Measurements from ENCODE around the gene BPHL.
A peak's percentile ranks its signal among the peaks of the same experiment; 100 is the strongest.

Gene BPHL

DNA sequence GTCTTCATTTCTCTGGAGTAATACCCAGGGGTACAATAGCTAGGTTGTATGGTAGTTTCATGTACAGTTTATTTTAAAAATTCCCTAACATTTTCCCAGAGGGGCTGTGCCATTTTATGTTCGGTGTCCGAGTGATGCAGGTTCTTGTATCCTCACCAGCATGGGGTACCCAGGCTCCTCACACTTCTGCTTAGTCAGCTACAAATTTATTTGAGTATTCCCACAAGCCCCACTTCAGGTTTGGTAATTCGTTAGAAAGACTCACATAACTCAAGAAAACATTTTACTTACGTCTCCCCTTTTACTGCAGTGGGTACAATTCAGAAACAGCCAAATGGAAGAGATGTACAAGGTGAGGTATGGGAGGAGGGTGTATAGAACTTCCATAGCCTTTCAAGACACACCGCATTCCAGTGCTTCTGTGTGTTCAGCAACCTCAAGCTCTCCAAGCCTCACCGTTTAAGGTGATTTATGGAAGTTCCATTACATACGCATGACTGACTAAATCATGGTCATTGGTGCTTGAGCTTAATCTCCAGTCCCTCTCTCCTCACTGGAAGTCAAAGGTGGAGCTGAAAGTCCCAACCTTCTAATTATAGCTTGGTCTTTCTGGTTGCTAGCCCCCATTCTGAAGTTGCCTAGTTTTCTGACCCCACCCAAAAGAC, 32.1 kb upstream of the BPHL start:
- Histone ChIP-seq H3K4me1 (ENCODE audit: control insufficient read depth, insufficient read depth, low read length) (no peaks in the 10 kb centered on the region), H3K27ac (ENCODE audit: low read length) (no peak overlapping the region), H3K9me3 (ENCODE audit: control insufficient read depth, insufficient read depth, low read length) (peaks cover 19% of the 10 kb centered on the region), H3K4me3 (ENCODE audit: low read length) (no peak overlapping the region), H3K36me3 (ENCODE audit: control insufficient read depth, insufficient read depth, low read length) (peaks cover 51% of the 10 kb centered on the region), H3K27me3 (ENCODE audit: control insufficient read depth, insufficient read depth, low read length) (no peaks in the 10 kb centered on the region)
- DNase-seq (ENCODE audit: low read depth, low spot score) = no peak
- WGBS (ENCODE audit: insufficient coverage, insufficient read length) = no CpG with 5 or more reads among the region's 7 CpGs

DNA sequence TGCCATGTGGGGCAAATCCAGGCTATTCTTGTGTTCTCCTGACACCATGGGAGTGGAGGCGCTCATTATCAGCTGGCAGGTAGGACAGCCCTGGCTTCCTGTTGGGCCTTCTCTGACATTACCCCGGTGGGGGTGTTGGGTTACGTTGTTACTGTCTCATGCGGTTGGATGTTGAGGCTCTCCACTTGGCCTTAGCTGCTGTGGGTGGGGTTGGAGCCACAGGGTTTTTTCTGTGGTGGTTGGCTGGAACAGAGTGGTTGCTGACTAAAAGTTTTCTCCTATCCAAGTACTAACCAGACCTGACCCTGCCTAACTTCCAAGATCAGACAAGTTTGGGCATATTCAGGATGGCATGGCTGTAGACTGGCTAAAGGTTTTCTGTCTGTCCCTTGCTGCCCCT, 30.1 kb upstream of the BPHL start:
- H3K4me1 ChIP-seq (ENCODE audit: control insufficient read depth, insufficient read depth, low read length) = no peaks in the 10 kb centered on the region
- peaks cover 19% of the 10 kb centered on the region for H3K9me3 ChIP-seq (ENCODE audit: control insufficient read depth, insufficient read depth, low read length)
- H3K27ac ChIP-seq (ENCODE audit: low read length) = no peak overlapping the region
- peaks cover 44% of the 10 kb centered on the region for H3K36me3 ChIP-seq (ENCODE audit: control insufficient read depth, insufficient read depth, low read length)
- no peaks in the 10 kb centered on the region for H3K27me3 ChIP-seq (ENCODE audit: control insufficient read depth, insufficient read depth, low read length)
- whole genome bisulfite sequencing (ENCODE audit: insufficient coverage, insufficient read length) = no CpG with 5 or more reads among the region's 4 CpGs
- no peak for DNase-seq (ENCODE audit: low read depth, low spot score)
- no peak overlapping the region for H3K4me3 ChIP-seq (ENCODE audit: low read length)

DNA sequence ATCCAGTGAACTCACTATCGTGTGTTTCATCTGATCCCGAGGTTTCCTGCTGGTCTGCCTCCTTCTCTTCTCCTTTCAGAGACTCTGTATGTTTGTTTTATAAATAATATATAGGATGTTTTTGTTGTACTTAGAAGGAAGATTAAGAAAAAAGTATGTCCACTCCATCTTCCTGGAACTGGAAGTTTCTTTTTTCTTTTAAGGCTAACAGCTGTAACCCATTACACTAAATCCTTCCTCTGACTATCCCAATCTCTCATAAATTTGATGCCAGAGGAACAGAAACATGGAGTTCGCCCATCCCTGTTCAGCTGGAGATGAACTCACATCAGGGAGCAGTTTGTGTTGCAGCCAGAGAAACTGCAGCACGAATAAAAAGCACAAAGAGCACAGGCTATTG, 29.5 kb upstream of the BPHL start:
- peaks cover 20% of the 10 kb centered on the region for H3K9me3 ChIP-seq (ENCODE audit: control insufficient read depth, insufficient read depth, low read length)
- DNase-seq (ENCODE audit: low read depth, low spot score) = no peak
- no CpG with 5 or more reads among the region's 4 CpGs for WGBS (ENCODE audit: insufficient coverage, insufficient read length)
- H3K27me3 ChIP-seq (ENCODE audit: control insufficient read depth, insufficient read depth, low read length) = no peaks in the 10 kb centered on the region
- H3K4me1 ChIP-seq (ENCODE audit: control insufficient read depth, insufficient read depth, low read length) = no peaks in the 10 kb centered on the region
- H3K27ac ChIP-seq (ENCODE audit: low read length) = no peak overlapping the region
- peaks cover 41% of the 10 kb centered on the region for H3K36me3 ChIP-seq (ENCODE audit: control insufficient read depth, insufficient read depth, low read length)
- no peak overlapping the region for H3K4me3 ChIP-seq (ENCODE audit: low read length)

DNA sequence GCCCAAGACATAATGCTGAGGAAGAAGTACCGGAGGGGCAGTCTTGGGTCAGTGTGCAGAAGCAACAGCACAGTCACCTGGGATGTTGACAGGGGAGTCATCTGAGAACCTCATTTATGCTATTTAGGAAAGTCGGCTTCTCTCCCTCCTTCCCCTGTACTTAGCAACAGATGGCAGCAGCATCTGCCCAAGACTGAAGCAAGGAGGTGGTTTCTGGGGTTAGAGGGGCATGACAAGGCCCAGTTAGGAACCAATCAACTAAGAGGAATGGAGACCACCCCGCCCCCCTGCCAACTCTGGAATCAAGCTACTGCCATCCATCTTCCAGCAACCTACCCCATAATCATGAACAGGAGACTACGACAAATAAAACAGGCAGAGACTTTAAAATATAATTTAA, 28.5 kb upstream of the BPHL start:
- peaks cover 40% of the 10 kb centered on the region for H3K36me3 ChIP-seq (ENCODE audit: control insufficient read depth, insufficient read depth, low read length)
- peaks cover 24% of the 10 kb centered on the region for H3K9me3 ChIP-seq (ENCODE audit: control insufficient read depth, insufficient read depth, low read length)
- no peaks in the 10 kb centered on the region for H3K4me1 ChIP-seq (ENCODE audit: control insufficient read depth, insufficient read depth, low read length)
- no CpG with 5 or more reads among the region's 4 CpGs for WGBS (ENCODE audit: insufficient coverage, insufficient read length)
- no peaks in the 10 kb centered on the region for H3K27me3 ChIP-seq (ENCODE audit: control insufficient read depth, insufficient read depth, low read length)
- DNase-seq (ENCODE audit: low read depth, low spot score) = no peak
- no peak overlapping the region for H3K27ac ChIP-seq (ENCODE audit: low read length)
- no peak overlapping the region for H3K4me3 ChIP-seq (ENCODE audit: low read length)

DNA sequence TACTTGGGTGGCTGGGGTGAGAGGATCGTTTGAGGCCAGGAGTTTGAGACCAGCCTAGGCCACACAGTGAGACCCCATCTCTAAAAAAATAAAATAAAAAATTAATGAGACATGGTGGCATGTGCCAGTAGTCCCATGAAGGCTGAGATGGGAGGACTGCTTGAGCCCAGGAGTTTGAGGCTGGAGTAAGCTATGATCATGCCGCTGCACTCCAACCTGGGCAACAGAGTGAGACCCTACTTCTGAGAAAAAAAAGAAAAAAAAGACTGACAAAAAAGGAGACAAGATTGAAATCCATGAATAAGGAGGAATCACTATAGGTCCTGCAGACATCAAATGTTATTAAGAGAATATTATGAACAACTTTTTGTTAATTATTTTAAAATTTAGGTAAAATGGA, 23.7 kb upstream of the BPHL start:
- H3K36me3 ChIP-seq (ENCODE audit: control insufficient read depth, insufficient read depth, low read length) = peaks cover 22% of the 10 kb centered on the region
- WGBS (ENCODE audit: insufficient coverage, insufficient read length) = no CpG with 5 or more reads among the region's 2 CpGs

DNA sequence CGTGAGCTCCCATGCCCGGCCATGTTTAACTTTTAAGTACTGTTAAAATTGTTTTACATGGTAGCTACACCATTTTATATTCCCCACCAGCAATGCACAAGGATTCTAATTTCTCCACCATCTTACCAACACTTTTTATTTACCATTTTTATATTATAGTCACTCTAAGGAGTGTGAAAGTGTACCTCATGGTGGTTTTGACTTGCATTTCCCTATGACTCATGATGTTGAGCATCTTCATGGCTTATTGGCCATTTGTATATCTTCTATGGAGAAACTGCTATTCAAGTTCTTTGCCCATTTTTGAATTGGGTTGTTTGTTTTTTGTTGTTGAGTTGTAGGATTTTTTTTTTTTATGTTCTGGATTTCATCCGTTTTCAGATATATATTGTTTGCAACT, 15.6 kb upstream of the BPHL start:
- H3K36me3 ChIP-seq (ENCODE audit: control insufficient read depth, insufficient read depth, low read length) = peaks cover 3% of the 10 kb centered on the region; the same call in 1 of the 2 replicates
- H3K9me3 ChIP-seq (ENCODE audit: control insufficient read depth, insufficient read depth, low read length) = no peaks in the 10 kb centered on the region
- no CpG with 5 or more reads among the region's 3 CpGs for WGBS (ENCODE audit: insufficient coverage, insufficient read length)
- H3K4me3 ChIP-seq (ENCODE audit: low read length) = no peak overlapping the region
- no peaks in the 10 kb centered on the region for H3K27me3 ChIP-seq (ENCODE audit: control insufficient read depth, insufficient read depth, low read length)
- H3K4me1 ChIP-seq (ENCODE audit: control insufficient read depth, insufficient read depth, low read length) = no peaks in the 10 kb centered on the region
- no peak overlapping the region for H3K27ac ChIP-seq (ENCODE audit: low read length)
- DNase-seq (ENCODE audit: low read depth, low spot score) = no peak

More for the DNA sequence above, 23.7 kb upstream of the BPHL start:
- H3K27ac ChIP-seq (ENCODE audit: low read length) = no peak overlapping the region
- no peaks in the 10 kb centered on the region for H3K4me1 ChIP-seq (ENCODE audit: control insufficient read depth, insufficient read depth, low read length)
- DNase-seq (ENCODE audit: low read depth, low spot score) = no peak
- H3K9me3 ChIP-seq (ENCODE audit: control insufficient read depth, insufficient read depth, low read length) = peaks cover 11% of the 10 kb centered on the region
- no peaks in the 10 kb centered on the region for H3K27me3 ChIP-seq (ENCODE audit: control insufficient read depth, insufficient read depth, low read length)
- H3K4me3 ChIP-seq (ENCODE audit: low read length) = no peak overlapping the region

DNA sequence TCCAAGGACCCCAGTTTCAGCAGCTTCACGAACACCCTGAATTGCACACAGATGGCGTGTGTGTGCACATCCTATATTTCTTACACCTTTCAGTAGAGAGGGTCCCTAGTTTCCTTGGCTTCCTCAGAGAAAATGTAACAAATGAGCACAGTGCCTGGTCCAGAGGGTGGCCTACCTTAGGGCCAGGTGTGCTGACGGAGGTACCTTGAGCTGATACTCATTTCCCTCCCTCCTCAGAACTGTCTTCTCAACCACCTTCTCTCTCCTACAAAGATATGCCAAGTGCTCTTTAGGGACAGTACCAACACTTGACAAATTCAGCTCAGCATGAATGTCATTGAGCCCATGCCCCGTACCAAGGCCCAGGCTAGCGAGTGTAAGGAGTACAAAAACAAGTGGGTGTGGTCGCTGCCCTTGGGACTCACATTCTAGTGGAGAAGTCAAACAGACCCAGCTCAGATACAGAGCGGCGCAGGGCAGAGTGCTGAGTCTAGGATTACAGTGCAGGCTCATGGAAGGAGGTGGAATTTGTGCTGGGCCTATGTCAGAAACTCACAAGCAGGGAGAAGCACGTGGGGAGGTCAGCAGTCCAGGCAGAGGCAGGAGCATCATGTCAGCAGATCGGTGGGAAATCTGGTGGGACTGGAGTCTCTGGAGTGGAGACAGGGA, 9.6 kb upstream of the BPHL start:
- Histone ChIP-seq H3K36me3 (ENCODE audit: control insufficient read depth, insufficient read depth, low read length) (peaks cover 2% of the 10 kb centered on the region; the same call in 1 of the 2 replicates), H3K4me3 (ENCODE audit: low read length) (no peak overlapping the region), H3K4me1 (ENCODE audit: control insufficient read depth, insufficient read depth, low read length) (no peaks in the 10 kb centered on the region), H3K27me3 (ENCODE audit: control insufficient read depth, insufficient read depth, low read length) (no peaks in the 10 kb centered on the region), H3K27ac (ENCODE audit: low read length) (no peak overlapping the region), H3K9me3 (ENCODE audit: control insufficient read depth, insufficient read depth, low read length) (no peaks in the 10 kb centered on the region)
- no CpG with 5 or more reads among the region's 10 CpGs for WGBS (ENCODE audit: insufficient coverage, insufficient read length)
- DNase-seq (ENCODE audit: low read depth, low spot score) = no peak

DNA sequence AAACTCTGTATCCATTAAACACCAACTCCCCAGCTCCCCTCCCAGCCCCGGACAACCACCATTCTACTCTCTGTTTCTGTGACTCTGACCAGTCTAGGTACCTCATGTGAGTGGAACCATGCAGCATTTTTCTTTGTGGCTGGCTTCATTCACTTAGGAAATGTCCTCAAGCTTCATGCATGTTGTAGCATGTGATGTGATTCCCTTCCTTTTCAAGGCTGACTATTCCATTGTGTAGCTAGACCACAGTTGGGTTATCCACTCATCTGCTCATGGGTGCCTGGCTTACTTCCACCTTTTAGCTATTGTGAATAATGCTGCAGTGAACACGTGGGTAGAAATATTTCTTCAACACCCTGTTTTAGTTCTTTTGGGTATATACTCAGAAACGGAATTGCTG, 8.8 kb upstream of the BPHL start:
- Histone ChIP-seq H3K4me3 (ENCODE audit: low read length) (no peak overlapping the region), H3K27me3 (ENCODE audit: control insufficient read depth, insufficient read depth, low read length) (no peaks in the 10 kb centered on the region), H3K4me1 (ENCODE audit: control insufficient read depth, insufficient read depth, low read length) (no peaks in the 10 kb centered on the region), H3K27ac (ENCODE audit: low read length) (no peak overlapping the region), H3K36me3 (ENCODE audit: control insufficient read depth, insufficient read depth, low read length) (peaks cover 2% of the 10 kb centered on the region; the same call in 1 of the 2 replicates), H3K9me3 (ENCODE audit: control insufficient read depth, insufficient read depth, low read length) (no peaks in the 10 kb centered on the region)
- DNase-seq (ENCODE audit: low read depth, low spot score) = no peak
- no CpG with 5 or more reads among the region's 3 CpGs for WGBS (ENCODE audit: insufficient coverage, insufficient read length)

DNA sequence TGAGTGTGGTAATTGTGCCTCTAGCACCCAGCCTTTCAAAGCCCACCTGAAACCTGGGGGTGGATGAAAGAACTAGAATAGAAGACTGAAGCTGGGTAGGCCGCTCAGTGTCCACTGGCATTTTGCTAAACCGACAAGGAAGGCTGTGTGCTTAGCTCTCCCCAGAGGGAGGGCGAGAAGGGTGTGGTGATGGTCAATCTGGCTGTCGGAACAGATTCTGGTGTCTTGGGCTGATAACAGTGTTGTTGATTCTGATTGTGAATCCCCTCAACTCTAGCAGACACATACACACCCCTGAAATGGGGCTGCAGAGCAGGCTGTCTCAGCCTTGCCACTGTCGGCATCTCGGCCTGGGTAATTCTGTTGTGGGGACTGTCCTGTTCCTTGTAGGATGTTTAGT, 4.1 kb upstream of the BPHL start:
- no peak overlapping the region for H3K27ac ChIP-seq (ENCODE audit: low read length)
- DNase-seq (ENCODE audit: low read depth, low spot score) = no peak

DNA sequence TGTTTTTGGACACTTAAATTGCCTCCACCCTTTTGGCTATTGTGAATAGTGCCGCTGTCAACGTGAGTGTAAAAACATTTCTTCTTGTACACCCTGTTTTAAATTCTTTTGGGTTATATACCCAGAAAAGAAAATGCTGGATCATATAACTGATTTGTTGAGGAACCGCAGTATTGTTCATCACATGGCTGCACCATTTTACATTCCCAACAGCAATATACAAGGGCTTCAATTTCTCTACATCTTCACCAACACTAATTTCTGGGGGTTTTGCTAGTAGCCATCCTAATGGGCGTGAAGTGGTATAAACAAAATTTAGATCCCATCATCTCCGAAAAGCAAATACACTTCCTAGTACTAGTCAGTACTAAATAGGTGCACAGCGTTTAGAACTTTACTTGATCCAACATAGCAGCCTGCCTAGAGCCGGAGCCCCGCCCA, 579 bp upstream of the BPHL start:
- H3K4me1 ChIP-seq (ENCODE audit: control insufficient read depth, insufficient read depth, low read length) = no peaks in the 10 kb centered on the region
- H3K4me3 ChIP-seq (ENCODE audit: low read length) = peak overlapping the region; percentile 63; the same call in 1 of the 2 replicates
- WGBS (ENCODE audit: insufficient coverage, insufficient read length) = no CpG with 5 or more reads among the region's 8 CpGs
- H3K9me3 ChIP-seq (ENCODE audit: control insufficient read depth, insufficient read depth, low read length) = no peaks in the 10 kb centered on the region
- no peak overlapping the region for H3K27ac ChIP-seq (ENCODE audit: low read length)
- H3K27me3 ChIP-seq (ENCODE audit: control insufficient read depth, insufficient read depth, low read length) = no peaks in the 10 kb centered on the region
- no peaks in the 10 kb centered on the region for H3K36me3 ChIP-seq (ENCODE audit: control insufficient read depth, insufficient read depth, low read length)
- DNase-seq (ENCODE audit: low read depth, low spot score) = no peak

More for the DNA sequence above, 4.1 kb upstream of the BPHL start:
- no peaks in the 10 kb centered on the region for H3K27me3 ChIP-seq (ENCODE audit: control insufficient read depth, insufficient read depth, low read length)
- H3K36me3 ChIP-seq (ENCODE audit: control insufficient read depth, insufficient read depth, low read length) = 0 out of 2 replicates have a peak, but pooled peaks cover 2% of the 10 kb centered on the region
- no peak overlapping the region for H3K4me3 ChIP-seq (ENCODE audit: low read length)
- no peaks in the 10 kb centered on the region for H3K9me3 ChIP-seq (ENCODE audit: control insufficient read depth, insufficient read depth, low read length)
- WGBS (ENCODE audit: insufficient coverage, insufficient read length) = no CpG with 5 or more reads among the region's 6 CpGs
- no peaks in the 10 kb centered on the region for H3K4me1 ChIP-seq (ENCODE audit: control insufficient read depth, insufficient read depth, low read length)
